Esophagus squamous epithelium (tissue), 5 donors: ENCODE data around the gene FAM222A. TPM values are rescaled to one million over a fixed set of nuclear protein-coding genes. Genes with fewer than 3 reads are reported as not detected.

ENCODE experiments used
- DNase-seq: peaks from one replicate; lab custom pipeline; 2025; lab: John Stamatoyannopoulos, UW
- H3K27ac ChIP-seq, 4 donors: fragments of 200-600 bp; sonication (generic); one replicate each; pipeline ENCODE4 v1.5.1; 2016 to 2019; ENCODE audit warnings: mild to moderate bottlenecking in 1 of 4
- H3K27me3 ChIP-seq, 4 donors: fragments of 200-600 bp; sonication (generic); 1 replicate in 3 of 4; 2 replicates in 1 of 4; pipeline versions ENCODE4 v1.5.1 to v1.6.0; 2017 to 2021; ENCODE audit warnings: antibody characterized with exemption in 1 of 4
- H3K36me3 ChIP-seq, 3 donors: fragments of 200-600 bp; sonication (generic); one replicate each; pipeline ENCODE4 v1.5.1; 2016 to 2019
- H3K4me1 ChIP-seq, 3 donors: fragments of 200-600 bp; sonication (generic); one replicate each; pipeline ENCODE4 v1.5.1; 2017 to 2019
- H3K4me3 ChIP-seq, 4 donors: fragments of 200-600 bp; sonication (generic); 1 replicate in 3 of 4; 2 replicates in 1 of 4; pipeline ENCODE4 v1.5.1; 2016 to 2019; ENCODE audit warnings: mild to moderate bottlenecking in 2 of 4, moderate library complexity in 1 of 4
- H3K9me3 ChIP-seq, 3 donors: fragments of 200-600 bp; sonication (generic); one replicate each; pipeline ENCODE4 v1.5.1; 2016 to 2019
- POLR2A ChIP-seq, 4 donors: fragments of 450-650 bp; IDR thresholded peaks; one replicate each; pipeline ENCODE4 v1.6.1; 2017; ENCODE audit warnings: antibody characterized with exemption in 4 of 4, mild to moderate bottlenecking in 4 of 4, moderate library complexity in 3 of 4
- WGBS, 2 donors: methylation state at CpG; one replicate each; pipeline ENCODE4 v1.1.5; 2018; 5-methylcytosine and 5-hydroxymethylcytosine counted together
- intact Hi-C: fragments of 100-400 bp; cut with DNase I; formaldehyde crosslinking; loops from one replicate; pipeline ENCODE4 v1.15.0; 2022
- total RNA-seq, 4 donors: library from RNA; depleted of rRNA; stranded (reverse); fragments of >200 nt; gene quantifications; one replicate each; pipeline ENCODE4 v1.1.0, GENCODE V29; 2016
- TF ChIP-seq, protein P1 (sequence below), 6 experiments: fragments of 450-650 bp in 4 of 6; fragments of 200-600 bp in 2 of 6; sonication (generic) in 2 of 6; IDR thresholded peaks; one replicate each; pipeline ENCODE4 v1.5.1; 2016 to 2019; ENCODE audit warnings: antibody characterized with exemption in 6 of 6, mild to moderate bottlenecking in 4 of 6, moderate library complexity in 4 of 6
- donor health status: DM: yes; HTN: yes; CAD: no.

The FAM222A gene
- 1 to 10 TPM in 3 of 4 donors, under 1 TPM in 1; 0.57 to 9.3 (median 5.0) TPM for total RNA-seq

DNA sequence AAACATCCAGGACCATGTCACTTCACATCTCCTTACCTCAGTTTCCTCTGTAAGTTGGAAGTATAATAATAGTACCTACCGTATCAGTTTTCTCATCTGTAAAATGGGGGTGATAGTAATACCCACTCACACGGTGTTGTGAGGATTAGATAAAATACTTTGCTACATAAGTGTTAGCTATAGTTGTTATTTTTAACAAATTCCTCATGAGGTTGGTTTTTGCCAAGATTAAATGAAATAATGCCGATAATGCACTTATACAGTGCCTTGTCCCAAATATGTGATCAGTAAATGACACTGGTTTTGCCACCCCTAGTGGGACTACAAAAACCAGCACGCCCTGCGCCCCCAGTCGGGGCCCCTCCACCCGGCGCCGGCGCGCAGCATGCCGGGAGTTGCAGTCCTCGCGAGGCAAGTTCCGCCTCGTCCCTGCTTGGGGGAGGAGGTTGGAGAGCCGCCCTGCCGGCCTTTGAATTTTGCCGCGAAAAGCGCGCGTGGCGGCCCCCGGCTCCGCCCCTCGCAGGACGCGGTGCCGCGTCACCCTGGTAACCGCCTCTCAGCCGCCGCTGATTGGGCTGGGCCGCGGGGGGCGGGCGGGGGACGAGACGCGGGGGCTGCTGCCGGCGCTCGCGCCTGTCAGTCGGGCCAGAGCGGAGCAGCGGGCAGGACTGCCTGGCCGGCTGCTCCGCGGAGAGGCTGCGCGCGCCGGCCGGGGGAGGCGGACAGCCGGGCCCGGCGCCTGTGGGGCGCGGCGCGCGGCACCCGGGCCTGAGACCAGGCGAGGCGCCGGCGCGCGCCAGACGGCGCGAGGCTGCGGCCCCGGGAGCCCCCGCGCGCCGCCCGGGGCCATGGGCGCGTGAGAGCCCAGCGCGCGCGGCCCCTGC lies at the start of gene FAM222A:
TSS of gene FAM222A (plus strand) at position 639 of the 884 bp plus-strand sequence. CDS start 30,322 bp downstream, outside the sequence.
- DNase-seq: peak; percentile 68
- peak within 1 kb of the TSS; percentile 39 to 81 (median 60) for H3K4me3 ChIP-seq
- H3K36me3 ChIP-seq: no peaks in the 10 kb centered on the region
- WGBS, 2 donors: 5 to 8% methylated on average over 8 to 15 of the region's 88 CpGs
- H3K9me3 ChIP-seq: no peaks in the 10 kb centered on the region
- peaks cover 13 to 59% (median 13%) of the 10 kb centered on the region in 3 donors for H3K4me1 ChIP-seq
- TF ChIP-seq, protein P1, sequence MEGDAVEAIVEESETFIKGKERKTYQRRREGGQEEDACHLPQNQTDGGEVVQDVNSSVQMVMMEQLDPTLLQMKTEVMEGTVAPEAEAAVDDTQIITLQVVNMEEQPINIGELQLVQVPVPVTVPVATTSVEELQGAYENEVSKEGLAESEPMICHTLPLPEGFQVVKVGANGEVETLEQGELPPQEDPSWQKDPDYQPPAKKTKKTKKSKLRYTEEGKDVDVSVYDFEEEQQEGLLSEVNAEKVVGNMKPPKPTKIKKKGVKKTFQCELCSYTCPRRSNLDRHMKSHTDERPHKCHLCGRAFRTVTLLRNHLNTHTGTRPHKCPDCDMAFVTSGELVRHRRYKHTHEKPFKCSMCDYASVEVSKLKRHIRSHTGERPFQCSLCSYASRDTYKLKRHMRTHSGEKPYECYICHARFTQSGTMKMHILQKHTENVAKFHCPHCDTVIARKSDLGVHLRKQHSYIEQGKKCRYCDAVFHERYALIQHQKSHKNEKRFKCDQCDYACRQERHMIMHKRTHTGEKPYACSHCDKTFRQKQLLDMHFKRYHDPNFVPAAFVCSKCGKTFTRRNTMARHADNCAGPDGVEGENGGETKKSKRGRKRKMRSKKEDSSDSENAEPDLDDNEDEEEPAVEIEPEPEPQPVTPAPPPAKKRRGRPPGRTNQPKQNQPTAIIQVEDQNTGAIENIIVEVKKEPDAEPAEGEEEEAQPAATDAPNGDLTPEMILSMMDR (IDR thresholded peaks at IDR 0.05): peak in 3 of 6 experiments; percentile 15 to 32 (median 19)
- peak in 2 of 4 donors; percentile 46 to 60 for TF ChIP-seq POLR2A (IDR thresholded peaks at IDR 0.05)
- peak within 1 kb of the TSS in 2 of 4 donors; percentile 73 to 80 for H3K27ac ChIP-seq
- intact Hi-C loops: no loop called here
- peaks cover 0 to 84% (median 5%) of the 10 kb centered on the region in 4 donors for H3K27me3 ChIP-seq

DNA sequence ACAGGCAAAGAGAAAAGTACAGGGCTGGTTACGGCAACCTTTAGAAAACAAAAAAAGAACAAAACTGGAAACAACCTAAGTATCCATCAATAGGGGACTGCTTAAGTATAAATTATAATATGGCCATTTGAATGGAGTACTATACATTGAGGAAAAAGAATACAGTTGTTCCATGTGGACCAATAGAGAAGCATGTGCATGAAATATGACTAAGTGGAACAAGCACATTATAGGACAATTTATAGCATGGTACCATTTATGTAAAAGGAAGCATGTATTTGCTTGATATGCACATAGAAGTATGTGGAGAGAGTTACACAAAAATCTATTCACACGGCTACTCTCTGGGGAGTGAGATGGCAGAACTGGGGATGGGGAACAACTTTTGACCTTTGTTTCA lies 49.2 kb upstream of the FAM222A start:
- WGBS, 2 donors: 71 to 73% methylated on average over 2 of the region's 2 CpGs
- TF ChIP-seq POLR2A (IDR thresholded peaks at IDR 0.05): no peak
- TF ChIP-seq, protein P1 (IDR thresholded peaks at IDR 0.05): no peak
- intact Hi-C loops: no loop called here
- Histone ChIP-seq H3K9me3 (no peaks in the 10 kb centered on the region), H3K4me1 (no peaks in the 10 kb centered on the region), H3K27ac (no peak overlapping the region), H3K36me3 (no peaks in the 10 kb centered on the region), H3K27me3 (peaks cover 0 to 31% (median 0%) of the 10 kb centered on the region in 4 donors), H3K4me3 (no peak overlapping the region)
- DNase-seq: no peak

DNA sequence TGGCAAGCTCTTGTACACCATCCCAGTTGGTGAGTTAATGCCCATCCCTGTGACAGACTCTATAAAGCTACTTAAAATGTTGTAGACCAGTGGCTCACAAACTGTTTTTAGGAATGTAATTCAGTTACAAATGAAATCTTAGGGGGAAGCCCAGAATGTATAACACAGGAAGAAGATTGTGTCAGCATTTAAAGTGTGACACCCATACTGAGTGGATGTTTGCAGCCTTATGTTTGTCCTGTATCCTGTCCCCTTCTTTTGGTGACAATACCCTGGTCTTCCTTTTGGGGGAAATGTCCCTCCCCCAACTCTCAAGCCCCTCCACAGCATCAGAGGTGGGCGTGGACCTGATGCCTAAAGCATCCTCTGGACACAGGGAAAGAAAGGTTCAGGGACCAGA lies 47.6 kb upstream of the FAM222A start:
- Histone ChIP-seq H3K4me3 (no peak overlapping the region), H3K9me3 (no peaks in the 10 kb centered on the region), H3K27me3 (peaks cover 0 to 47% (median 0%) of the 10 kb centered on the region in 4 donors), H3K4me1 (no peaks in the 10 kb centered on the region), H3K36me3 (no peaks in the 10 kb centered on the region), H3K27ac (no peak overlapping the region)
- TF ChIP-seq, protein P1 (IDR thresholded peaks at IDR 0.05): no peak
- TF ChIP-seq POLR2A (IDR thresholded peaks at IDR 0.05): no peak
- 45 to 57% methylated on average over 1 of the region's 1 CpG for WGBS, 2 donors
- intact Hi-C loops: no loop called here
- no peak for DNase-seq

DNA sequence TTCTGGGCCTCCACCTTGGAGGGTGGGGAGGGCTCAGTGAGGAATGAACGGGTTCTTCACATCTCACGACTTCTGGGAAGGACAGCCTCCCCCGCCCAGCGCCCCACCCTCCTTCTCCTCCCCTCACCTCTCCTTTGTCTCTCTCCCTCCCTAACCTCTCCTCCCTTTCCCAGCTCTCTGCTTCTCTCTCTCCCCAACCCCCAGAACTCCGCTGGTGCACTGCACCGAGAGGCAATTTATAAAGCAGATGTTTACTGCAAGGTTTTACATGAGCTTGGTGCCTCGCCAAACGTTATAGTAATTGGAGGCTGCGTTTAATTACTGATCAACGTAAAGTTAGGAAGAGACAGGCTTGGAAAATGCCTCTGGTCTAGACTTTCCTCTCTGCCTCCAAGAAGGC lies 42.9 kb upstream of the FAM222A start:
- WGBS, 2 donors: 25 to 34% methylated on average over 6 to 10 of the region's 10 CpGs
- Histone ChIP-seq H3K4me3 (no peak overlapping the region), H3K27me3 (peaks cover 0 to 48% (median 0%) of the 10 kb centered on the region in 4 donors), H3K36me3 (no peaks in the 10 kb centered on the region), H3K27ac (peak overlapping the region in 1 of 4 donors; percentile 45), H3K9me3 (peaks cover 0 to 4% (median 0%) of the 10 kb centered on the region in 3 donors), H3K4me1 (no peaks in the 10 kb centered on the region)
- no peak for DNase-seq
- intact Hi-C loops: no loop called here
- TF ChIP-seq, protein P1 (IDR thresholded peaks at IDR 0.05): no peak
- TF ChIP-seq POLR2A (IDR thresholded peaks at IDR 0.05): no peak

DNA sequence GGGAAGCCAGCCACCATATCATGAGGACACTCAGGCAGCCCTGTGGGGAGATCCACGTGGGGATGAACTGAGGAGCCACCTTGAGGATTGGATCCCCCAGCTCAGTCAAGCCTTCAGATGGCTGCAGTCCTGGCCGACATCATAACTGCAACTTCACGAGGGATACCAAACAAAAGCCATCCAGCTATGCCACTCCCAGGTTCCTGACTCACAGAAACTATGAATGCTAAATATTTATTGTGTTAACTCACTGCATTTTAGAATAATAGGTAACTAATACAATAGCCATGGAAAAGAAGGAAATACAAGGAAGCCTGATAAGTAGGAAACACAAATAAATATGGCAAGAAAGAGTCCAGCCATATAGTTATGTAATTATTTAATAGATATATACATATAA lies 42.1 kb upstream of the FAM222A start:
- Histone ChIP-seq H3K27me3 (peaks cover 0 to 51% (median 0%) of the 10 kb centered on the region in 4 donors), H3K9me3 (peaks cover 0 to 4% (median 0%) of the 10 kb centered on the region in 3 donors), H3K4me1 (no peaks in the 10 kb centered on the region), H3K36me3 (no peaks in the 10 kb centered on the region), H3K4me3 (no peak overlapping the region), H3K27ac (peak overlapping the region in 1 of 4 donors; percentile 45)
- 49 to 64% methylated on average over 3 of the region's 3 CpGs for WGBS, 2 donors
- TF ChIP-seq POLR2A (IDR thresholded peaks at IDR 0.05): no peak
- TF ChIP-seq, protein P1 (IDR thresholded peaks at IDR 0.05): no peak
- intact Hi-C loops: no loop called here
- DNase-seq: no peak
